K562 (cell line): ENCODE measurements around the gene ANKRD30A. TPM values are rescaled to one million over a fixed set of nuclear protein-coding genes. Genes with fewer than 3 reads are reported as not detected.

Source experiments
- ATAC-seq: fragments of 200-7000 bp; cut with Tn5 transposase; 3 replicates; pipeline ENCODE4 v1.9.1; 2020; ENCODE audit warnings: moderate library complexity
- BruUV-seq: library from RNA; stranded (reverse); fragments of 400-500 nt; replicated peaks from 2 replicates; lab custom pipeline; 2021; lab: Mats Ljungman, UMichigan
- CTCF ChIA-PET: fragments of 300-600 bp; formaldehyde crosslinking; extraction: SDS; loops from one replicate; lab custom pipeline; 2021; ENCODE audit warnings: low intra/inter-chr PET ratio; lab: Yijun Ruan, JAX
- POLR2A ChIA-PET: fragments of 300-600, 350-650 bp; sonication (Branson Sonifier 250); formaldehyde crosslinking; extraction: SDS; loops from one replicate; lab custom pipeline; 2021; ENCODE audit warnings: antibody characterized with exemption, inconsistent platforms; lab: Yijun Ruan, JAX
- DNase-seq, 4 experiments: peaks; one replicate each; pipeline versions ENCODE4 v3.0.0 to v3.0.0-alpha.2; 2011 to 2018; ENCODE audit warnings: low spot score in 3 of 4, mixed read lengths in 3 of 4; ENCODE audit errors: extremely low read depth in 1 of 4
- FAIRE-seq: peaks from 2 replicates; lab custom pipeline; 2011; peaks lifted over from hg19 to GRCh38; lab: Jason Lieb, UNC
- H2AFZ ChIP-seq: 2 replicates; pipeline ENCODE4 v1.6.0; 2011; ENCODE audit warnings: low read depth, low read length, control low read depth, inconsistent platforms
- H3K27ac ChIP-seq: fragments of 200-600 bp; 3 replicates; pipeline ENCODE4 v1.8.0; 2011; ENCODE audit warnings: low read depth, mild to moderate bottlenecking, control low read depth, inconsistent platforms, low read length, moderate library complexity, mixed read lengths; ENCODE audit errors: extremely low read depth
- H3K27me3 ChIP-seq, 2 experiments: fragments of 300-600 bp in 1 of 2; 2 replicates in 1 of 2; 3 replicates in 1 of 2; pipeline versions ENCODE4 v1.6.0 to v1.8.0; 2011; ENCODE audit warnings: inconsistent platforms in 2 of 2, low read length in 2 of 2, mild to moderate bottlenecking in 1 of 2, mixed read lengths in 1 of 2, moderate library complexity in 1 of 2; ENCODE audit not compliant: control insufficient read depth in 2 of 2, insufficient read depth in 2 of 2
- H3K36me3 ChIP-seq: fragments of 300-600 bp; 3 replicates; pipeline ENCODE4 v1.8.0; 2011; ENCODE audit warnings: mild to moderate bottlenecking, low read length, inconsistent platforms; ENCODE audit not compliant: control insufficient read depth, insufficient read depth
- H3K4me1 ChIP-seq, 2 experiments: fragments of 200-600 bp in 1 of 2; replicated peaks in 1 of 2; 2 replicates in 1 of 2; 3 replicates in 1 of 2; pipeline versions ENCODE4 v1.5.1 to v1.8.0; 2011; ENCODE audit warnings: inconsistent platforms in 2 of 2, low read length in 2 of 2, mild to moderate bottlenecking in 1 of 2, mixed read lengths in 1 of 2, moderate library complexity in 1 of 2; ENCODE audit not compliant: control insufficient read depth in 2 of 2, insufficient read depth in 2 of 2
- H3K4me2 ChIP-seq: 2 replicates; pipeline ENCODE4 v1.6.1; 2011; ENCODE audit warnings: low read length, control low read depth, inconsistent platforms, mixed read lengths; ENCODE audit not compliant: insufficient read depth
- H3K4me3 ChIP-seq: fragments of 200-600 bp; sonication (generic), shearing (Covaris generic); 2 replicates; pipeline ENCODE4 v1.5.1; 2016; ENCODE audit warnings: control low read depth, inconsistent platforms
- H3K79me2 ChIP-seq: fragments of 200-600 bp; 3 replicates; pipeline ENCODE4 v1.8.0; 2011; ENCODE audit warnings: low read length, inconsistent platforms; ENCODE audit not compliant: control insufficient read depth, insufficient read depth
- H3K9ac ChIP-seq, 2 experiments: 2 replicates each; pipeline versions ENCODE4 v1.6.0 to v1.6.1; 2011; ENCODE audit warnings: low read depth in 2 of 2, low read length in 2 of 2, control low read depth in 1 of 2, inconsistent platforms in 1 of 2, mild to moderate bottlenecking in 1 of 2, mixed read lengths in 1 of 2; ENCODE audit not compliant: insufficient read depth in 1 of 2
- H3K9me1 ChIP-seq: one replicate; pipeline ENCODE4 v1.6.0; 2011; ENCODE audit warnings: inconsistent platforms, mild to moderate bottlenecking, low read length, moderate library complexity; ENCODE audit not compliant: control insufficient read depth, insufficient read depth
- H3K9me3 ChIP-seq: replicated peaks from 2 replicates; pipeline ENCODE4 v1.5.1; 2011; ENCODE audit warnings: low read depth, low read length, inconsistent platforms; ENCODE audit not compliant: control insufficient read depth, insufficient read depth
- H4K20me1 ChIP-seq: replicated peaks from 2 replicates; pipeline ENCODE4 v1.6.1; 2011; ENCODE audit warnings: low read length, inconsistent platforms, mixed read lengths; ENCODE audit not compliant: control insufficient read depth, insufficient read depth
- BCOR ChIP-seq: fragments of 450-650 bp; IDR thresholded peaks from 2 replicates; pipeline ENCODE4 v1.6.1; 2016
- CBFA2T3 ChIP-seq: fragments of 450-650 bp; IDR thresholded peaks from 2 replicates; pipeline ENCODE4 v1.6.1; 2017
- FOXA1 ChIP-seq: fragments of 450-650 bp; IDR thresholded peaks from 2 replicates; pipeline ENCODE4 v1.6.1; 2016; ENCODE audit warnings: mild to moderate bottlenecking, borderline replicate concordance
- FOXA3 ChIP-seq, 2 experiments: fragments of 450-650 bp in 1 of 2; sonication (generic) in 1 of 2; formaldehyde crosslinking; IDR thresholded peaks in 1 of 2; conservative IDR thresholded peaks in 1 of 2; 2 replicates each; pipeline versions ENCODE4 v1.4.0 to v1.8.0; 2020 to 2022; ENCODE audit warnings: mild to moderate bottlenecking in 2 of 2, missing genetic modification reagents in 1 of 2
- KLF10 ChIP-seq: fragments of 250-450 bp; sonication (Bioruptor Pico); IDR thresholded peaks from 2 replicates; pipeline ENCODE4 v1.6.1; 2021; ENCODE audit warnings: matching md5 sums
- MEF2D ChIP-seq: conservative IDR thresholded peaks from 2 replicates; pipeline ENCODE4 v1.6.1; 2016; ENCODE audit warnings: low read depth, missing genetic modification characterization, missing compliant biosample characterization
- MTF1 ChIP-seq: fragments of 250-450 bp; sonication (Bioruptor Pico); IDR thresholded peaks from 2 replicates; pipeline ENCODE4 v1.9.0; 2021; ENCODE audit warnings: moderate library complexity, mild to moderate bottlenecking, inconsistent platforms, borderline replicate concordance
- NCOA1 ChIP-seq: fragments of 450-650 bp; IDR thresholded peaks from 2 replicates; pipeline ENCODE4 v1.6.1; 2016; ENCODE audit warnings: low read depth
- POLR2AphosphoS2 ChIP-seq: IDR thresholded peaks from 2 replicates; pipeline ENCODE4 v1.6.1; 2012; ENCODE audit warnings: low read length, improper control_type of control experiment
- RBM25 ChIP-seq: fragments of 200-400 bp; formaldehyde crosslinking; IDR thresholded peaks from 2 replicates; pipeline ENCODE4 v1.6.1; 2018; ENCODE audit warnings: low read length, low read depth, moderate library complexity; ENCODE audit not compliant: severe bottlenecking
- TRIM24 ChIP-seq, 2 experiments: fragments of 450-650 bp; IDR thresholded peaks; 2 replicates each; pipeline ENCODE4 v1.6.1; 2016
- ZNF41 ChIP-seq: fragments of 250-450 bp; sonication (Bioruptor Pico); conservative IDR thresholded peaks from 2 replicates; pipeline ENCODE4 v1.4.0; 2020; ENCODE audit warnings: mild to moderate bottlenecking
- ZNF507 ChIP-seq: conservative IDR thresholded peaks from 2 replicates; pipeline ENCODE4 v1.6.1; 2017; ENCODE audit warnings: missing genetic modification characterization, missing compliant biosample characterization
- ZNF644 ChIP-seq: fragments of 200-800 bp; sonication (Bioruptor generic); IDR thresholded peaks from 2 replicates; pipeline ENCODE4 v1.6.1; 2016; ENCODE audit warnings: low read depth, missing genetic modification characterization, missing compliant biosample characterization
- ZNF696 ChIP-seq: fragments of 250-450 bp; sonication (Bioruptor Pico); conservative IDR thresholded peaks from 2 replicates; pipeline ENCODE4 v1.4.0; 2020; ENCODE audit warnings: mild to moderate bottlenecking, moderate library complexity
- ZNF75A ChIP-seq: fragments of 450-650 bp; formaldehyde crosslinking; IDR thresholded peaks from 2 replicates; pipeline ENCODE4 v1.4.0; 2020; ENCODE audit warnings: mild to moderate bottlenecking
- WGBS: fragments of 100-300 bp; shearing (Covaris generic); methylation state at CpG from one replicate; pipeline ENCODE4 v1.1.6; 2016; ENCODE audit warnings: low coverage, mixed read lengths; ENCODE audit not compliant: insufficient coverage; ENCODE audit errors: missing lambda C conversion rate; 5-methylcytosine and 5-hydroxymethylcytosine counted together
- in situ Hi-C: fragments of 300-500 bp; cut with MboI; formaldehyde crosslinking; loops from 4 replicates; pipeline ENCODE4 v1.15.0; 2018; ENCODE audit warnings: inconsistent platforms, mixed read lengths
- intact Hi-C: fragments of 100-400 bp; cut with micrococcal nuclease; formaldehyde crosslinking; loops from 2 replicates; pipeline ENCODE4 v1.14.2; 2022
- polyA plus RNA-seq, 8 experiments: library from polyadenylated mRNA; depleted of rRNA in 4 of 8; stranded (reverse) in 5 of 8; unstranded in 3 of 8; fragments of >200 nt; fragmentation: Nextera tagmentation in 2 of 8; fragmentation: Illumina TruSeq in 1 of 8; extraction: Ambion mirVana in 2 of 8; extraction: Trizol in 1 of 8; gene quantifications; 2 replicates each; pipeline versions ENCODE4 v1.2.1 to v1.2.3, GENCODE V29; 2011 to 2014; ENCODE audit warnings: inconsistent platforms in 1 of 8, missing spikeins in 1 of 8
- total RNA-seq, 7 experiments: library from RNA; depleted of rRNA in 6 of 7; stranded (reverse); fragments of >200 nt in 6 of 7; fragmentation: Illumina TruSeq in 2 of 7; extraction: Trizol in 2 of 7; gene quantifications; 2 replicates each; pipeline versions ENCODE4 v1.2.1 to v1.2.3, GENCODE V29; 2011 to 2021; ENCODE audit warnings: low replicate concordance in 1 of 7
- TF ChIP-seq, protein P1 (sequence below): sonication (generic); formaldehyde crosslinking; IDR thresholded peaks from 2 replicates; pipeline ENCODE4 v1.8.0; 2022; ENCODE audit warnings: mild to moderate bottlenecking, low read depth, missing genetic modification reagents
- TF ChIP-seq, protein P2 (sequence below): sonication (generic); formaldehyde crosslinking; IDR thresholded peaks from 2 replicates; pipeline ENCODE4 v1.8.1; 2023; ENCODE audit warnings: mild to moderate bottlenecking, missing genetic modification reagents

The ANKRD30A gene
- total and polyA plus RNA-seq, 9 of the 15 experiments (the other 6 are each of a cell fraction or from before 2014, with no cell fraction given) = 0.04 to 0.09 (median 0.07) TPM; not detected in 6

DNA sequence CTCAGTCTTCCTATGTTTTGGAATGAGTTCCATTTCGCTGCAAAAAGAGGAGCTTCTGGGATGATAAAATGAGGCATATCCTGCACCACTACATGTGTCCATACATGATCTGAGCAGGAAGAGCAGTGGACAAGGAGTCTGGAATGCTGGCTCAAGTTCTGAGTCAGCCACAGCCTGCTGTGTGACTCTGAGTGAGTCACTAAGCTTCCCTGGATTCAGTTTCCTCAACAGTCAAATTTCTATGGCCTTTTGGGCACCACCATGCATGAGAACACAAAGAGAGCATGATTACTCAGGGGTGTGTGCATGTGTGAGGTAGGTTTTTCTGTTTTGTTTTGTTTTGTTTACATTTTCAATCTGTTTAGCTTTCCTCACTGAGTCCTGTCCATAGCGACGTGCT is 254.6 kb downstream of the ANKRD30A start:
- in situ Hi-C loops = no loop called here
- no peaks in the 10 kb centered on the region for H3K79me2 ChIP-seq
- no peak overlapping the region for H3K4me3 ChIP-seq
- ChIA-PET CTCF (no interaction called here), POLR2A (no interaction called here)
- H4K20me1 ChIP-seq = no peaks in the 10 kb centered on the region
- H3K4me1 ChIP-seq = no peaks in the 10 kb centered on the region
- H3K27me3 ChIP-seq = no peaks in the 10 kb centered on the region
- no peak overlapping the region for H3K4me2 ChIP-seq
- H3K9ac ChIP-seq = no peak overlapping the region
- H2AFZ ChIP-seq = no peak overlapping the region
- 0% methylated on average over 3 of the region's 3 CpGs for WGBS
- H3K36me3 ChIP-seq = no peaks in the 10 kb centered on the region
- H3K9me1 ChIP-seq = no peaks in the 10 kb centered on the region
- no peak for TF ChIP-seq TRIM24 (IDR thresholded peaks at IDR 0.05)
- no peak for TF ChIP-seq ZNF507 (tag)
- no peak for TF ChIP-seq FOXA3 (CRISPR knock-in tag; conservative IDR thresholded peaks at IDR 0.05 in 1 of 2, IDR thresholded peaks at IDR 0.05 in 1 of 2)
- TF ChIP-seq, protein P1, sequence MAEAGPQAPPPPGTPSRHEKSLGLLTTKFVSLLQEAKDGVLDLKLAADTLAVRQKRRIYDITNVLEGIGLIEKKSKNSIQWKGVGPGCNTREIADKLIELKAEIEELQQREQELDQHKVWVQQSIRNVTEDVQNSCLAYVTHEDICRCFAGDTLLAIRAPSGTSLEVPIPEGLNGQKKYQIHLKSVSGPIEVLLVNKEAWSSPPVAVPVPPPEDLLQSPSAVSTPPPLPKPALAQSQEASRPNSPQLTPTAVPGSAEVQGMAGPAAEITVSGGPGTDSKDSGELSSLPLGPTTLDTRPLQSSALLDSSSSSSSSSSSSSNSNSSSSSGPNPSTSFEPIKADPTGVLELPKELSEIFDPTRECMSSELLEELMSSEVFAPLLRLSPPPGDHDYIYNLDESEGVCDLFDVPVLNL (CRISPR knock-in tag) = no peak
- TF ChIP-seq, protein P2, sequence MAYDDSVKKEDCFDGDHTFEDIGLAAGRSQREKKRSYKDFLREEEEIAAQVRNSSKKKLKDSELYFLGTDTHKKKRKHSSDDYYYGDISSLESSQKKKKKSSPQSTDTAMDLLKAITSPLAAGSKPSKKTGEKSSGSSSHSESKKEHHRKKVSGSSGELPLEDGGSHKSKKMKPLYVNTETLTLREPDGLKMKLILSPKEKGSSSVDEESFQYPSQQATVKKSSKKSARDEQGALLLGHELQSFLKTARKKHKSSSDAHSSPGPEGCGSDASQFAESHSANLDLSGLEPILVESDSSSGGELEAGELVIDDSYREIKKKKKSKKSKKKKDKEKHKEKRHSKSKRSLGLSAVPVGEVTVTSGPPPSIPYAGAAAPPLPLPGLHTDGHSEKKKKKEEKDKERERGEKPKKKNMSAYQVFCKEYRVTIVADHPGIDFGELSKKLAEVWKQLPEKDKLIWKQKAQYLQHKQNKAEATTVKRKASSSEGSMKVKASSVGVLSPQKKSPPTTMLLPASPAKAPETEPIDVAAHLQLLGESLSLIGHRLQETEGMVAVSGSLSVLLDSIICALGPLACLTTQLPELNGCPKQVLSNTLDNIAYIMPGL (CRISPR knock-in tag) = no peak
- TF ChIP-seq MEF2D = no peak
- no peak for TF ChIP-seq POLR2AphosphoS2
- TF ChIP-seq ZNF75A = no peak
- no peak for TF ChIP-seq ZNF41
- TF ChIP-seq ZNF644 = no peak
- no peak for TF ChIP-seq ZNF696
- TF ChIP-seq NCOA1 = no peak
- no peak for TF ChIP-seq FOXA1
- no peak for TF ChIP-seq BCOR
- no peak for TF ChIP-seq CBFA2T3
- TF ChIP-seq MTF1 (CRISPR knock-in tag) = no peak
- no peak for TF ChIP-seq KLF10
- no peak for TF ChIP-seq RBM25
- no peak overlapping the region for H3K27ac ChIP-seq
- no peaks in the 10 kb centered on the region for H3K9me3 ChIP-seq
- FAIRE-seq = no peak
- no peak for DNase-seq
- intact Hi-C loops = no loop called here
- BruUV-seq = no TSS peak
- ATAC-seq = no peak
